IPS-15b (cell line): Measurements from ENCODE around the gene RFPL3.
"Not testable (repeated sequence)": the region's sequence is repeated elsewhere in the genome, so short reads cannot be mapped to it uniquely, and the experiment has no call there.

Source experiments
- H3K27me3 ChIP-seq: one replicate; pipeline ENCODE4 v1.6.1; 2013; ENCODE audit warnings: low read length; ENCODE audit not compliant: control insufficient read depth, insufficient read depth
- H3K36me3 ChIP-seq: one replicate; pipeline ENCODE4 v1.6.1; 2013; ENCODE audit warnings: low read length; ENCODE audit not compliant: control insufficient read depth, insufficient read depth
- H3K4me1 ChIP-seq: one replicate; pipeline ENCODE4 v1.6.1; 2013; ENCODE audit warnings: mild to moderate bottlenecking, low read length; ENCODE audit not compliant: control insufficient read depth, insufficient read depth
- H3K4me3 ChIP-seq: one replicate; pipeline ENCODE4 v1.5.1; 2013; ENCODE audit warnings: low read depth, low read length
- H3K9ac ChIP-seq: one replicate; pipeline ENCODE4 v1.6.1; 2013; ENCODE audit warnings: low read depth, mild to moderate bottlenecking, low read length
- H3K9me3 ChIP-seq: one replicate; pipeline ENCODE4 v1.6.1; 2013; ENCODE audit warnings: mild to moderate bottlenecking, low read length; ENCODE audit not compliant: control insufficient read depth, insufficient read depth

Gene RFPL3

GRCh38 chr22:32331918-32332725, 25.5 kb upstream of the RFPL3 start:
- Histone ChIP-seq H3K4me1 (peaks cover 9% of the 10 kb centered on the region), H3K27me3 (no peaks in the 10 kb centered on the region), H3K4me3 (no peak overlapping the region), H3K9ac (no peak overlapping the region), H3K36me3 (no peaks in the 10 kb centered on the region), H3K9me3 (no peaks in the 10 kb centered on the region)

DNA sequence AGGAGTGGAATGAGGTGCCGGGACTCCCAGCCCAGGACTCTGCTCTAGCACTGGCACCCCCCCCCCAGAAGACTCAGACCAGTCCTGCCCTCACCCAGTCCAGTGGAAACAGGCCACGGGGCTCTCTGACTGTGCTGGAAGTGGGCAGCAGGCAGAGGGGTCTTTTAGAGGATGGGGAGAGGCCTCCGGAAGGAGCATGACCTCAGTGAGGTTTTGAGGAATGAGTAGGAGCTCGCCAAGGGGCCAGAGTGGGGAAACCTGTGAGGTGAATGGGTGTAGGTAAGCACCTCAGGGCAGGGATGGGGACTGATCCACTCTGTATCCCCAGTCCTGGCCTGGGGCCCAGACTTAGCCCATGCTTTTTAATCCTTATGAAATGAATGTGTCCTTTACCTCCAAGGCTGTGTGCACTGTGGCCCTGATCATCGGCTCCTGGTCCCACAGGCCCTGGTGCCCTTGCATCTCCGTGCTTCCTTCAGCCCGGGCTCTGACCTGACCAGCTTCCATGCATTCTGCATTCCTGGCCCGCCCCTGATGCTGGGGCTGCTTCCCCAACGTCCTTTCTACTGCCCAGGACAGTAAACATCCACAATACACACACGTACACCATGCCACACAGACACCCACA, 24.4 kb upstream of the RFPL3 start:
- Histone ChIP-seq H3K4me3 (no peak overlapping the region), H3K27me3 (no peaks in the 10 kb centered on the region), H3K9ac (no peak overlapping the region), H3K9me3 (no peaks in the 10 kb centered on the region), H3K4me1 (peaks cover 9% of the 10 kb centered on the region), H3K36me3 (no peaks in the 10 kb centered on the region)

DNA sequence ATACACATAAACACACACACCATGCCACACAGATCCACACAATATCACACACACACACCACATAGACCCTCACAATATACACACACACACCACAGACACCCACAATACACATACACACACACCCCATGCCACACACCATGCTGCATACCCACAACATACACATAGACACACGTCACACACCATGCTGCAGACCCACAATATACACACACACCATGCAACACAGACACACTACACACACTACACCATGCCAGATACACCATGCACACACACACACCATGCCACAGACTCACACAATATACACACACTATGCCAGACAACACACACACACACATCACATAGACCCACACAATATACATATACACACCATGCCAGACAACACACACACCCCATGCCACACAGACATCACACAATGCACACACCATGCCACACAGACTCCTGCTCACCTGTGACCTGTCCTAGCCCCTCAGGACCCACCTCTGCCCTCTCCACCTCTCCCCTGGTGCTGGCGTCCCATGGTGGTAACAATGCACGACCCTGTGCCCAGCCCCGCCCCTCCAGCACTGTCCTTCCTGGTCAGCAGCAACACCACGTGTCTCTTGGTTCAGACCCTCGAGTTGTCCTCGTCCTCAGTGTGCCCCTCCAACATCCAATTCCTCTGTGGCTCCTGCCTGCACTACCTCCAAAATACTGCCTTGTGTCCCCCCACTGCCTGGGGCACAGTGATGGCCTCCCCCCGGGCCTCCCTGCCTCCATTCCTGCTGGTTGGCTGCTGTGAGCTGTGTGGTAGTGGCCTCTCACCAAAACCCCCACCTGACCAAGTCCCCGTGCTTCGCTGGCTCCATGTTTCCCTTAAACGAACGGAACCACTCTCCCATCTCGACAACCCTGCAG, 23.7 kb upstream of the RFPL3 start:
- Histone ChIP-seq H3K36me3 (no peaks in the 10 kb centered on the region), H3K4me1 (peaks cover 9% of the 10 kb centered on the region), H3K9me3 (no peaks in the 10 kb centered on the region), H3K9ac (no peak overlapping the region), H3K4me3 (no peak overlapping the region), H3K27me3 (no peaks in the 10 kb centered on the region)

GRCh38 chr22:32334660-32335365, 22.9 kb upstream of the RFPL3 start:
- Histone ChIP-seq H3K4me1 (peaks cover 9% of the 10 kb centered on the region), H3K27me3 (no peaks in the 10 kb centered on the region), H3K4me3 (no peak overlapping the region), H3K9me3 (no peaks in the 10 kb centered on the region), H3K9ac (no peak overlapping the region), H3K36me3 (no peaks in the 10 kb centered on the region)

GRCh38 chr22:32335471-32335870, 22.2 kb upstream of the RFPL3 start:
- H3K36me3 ChIP-seq: no peaks in the 10 kb centered on the region
- no peak overlapping the region for H3K9ac ChIP-seq
- H3K4me1 ChIP-seq: peaks cover 9% of the 10 kb centered on the region
- H3K9me3 ChIP-seq: no peaks in the 10 kb centered on the region
- H3K27me3 ChIP-seq: no peaks in the 10 kb centered on the region
- peak overlapping the region; percentile 4 for H3K4me3 ChIP-seq

DNA sequence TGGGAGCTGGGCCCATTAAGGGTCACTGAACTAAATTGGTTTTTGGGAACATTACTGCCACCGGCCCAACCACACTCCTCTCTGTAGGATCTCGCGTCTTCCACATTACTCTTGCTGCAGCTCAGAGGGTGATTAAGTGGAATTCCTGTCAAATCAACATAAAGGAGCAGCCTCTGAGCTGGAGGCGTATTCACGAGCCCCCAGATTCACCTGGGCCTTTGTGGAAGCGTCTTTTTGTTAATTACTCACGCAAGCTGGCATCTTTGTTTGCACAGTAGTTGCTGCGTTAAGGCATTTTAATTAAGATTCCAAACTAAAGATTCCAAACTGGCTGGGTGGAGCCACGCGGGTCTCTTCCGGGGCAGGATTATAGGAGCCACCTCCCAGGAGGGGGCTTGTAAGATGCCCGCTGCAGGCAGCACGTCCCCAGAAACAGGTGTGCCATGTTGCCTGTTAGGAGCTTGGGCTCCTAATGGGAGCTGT, 21.5 kb upstream of the RFPL3 start:
- Histone ChIP-seq H3K9ac (no peak overlapping the region), H3K4me3 (no peak overlapping the region), H3K36me3 (no peaks in the 10 kb centered on the region), H3K9me3 (no peaks in the 10 kb centered on the region), H3K27me3 (no peaks in the 10 kb centered on the region), H3K4me1 (peaks cover 9% of the 10 kb centered on the region)

DNA sequence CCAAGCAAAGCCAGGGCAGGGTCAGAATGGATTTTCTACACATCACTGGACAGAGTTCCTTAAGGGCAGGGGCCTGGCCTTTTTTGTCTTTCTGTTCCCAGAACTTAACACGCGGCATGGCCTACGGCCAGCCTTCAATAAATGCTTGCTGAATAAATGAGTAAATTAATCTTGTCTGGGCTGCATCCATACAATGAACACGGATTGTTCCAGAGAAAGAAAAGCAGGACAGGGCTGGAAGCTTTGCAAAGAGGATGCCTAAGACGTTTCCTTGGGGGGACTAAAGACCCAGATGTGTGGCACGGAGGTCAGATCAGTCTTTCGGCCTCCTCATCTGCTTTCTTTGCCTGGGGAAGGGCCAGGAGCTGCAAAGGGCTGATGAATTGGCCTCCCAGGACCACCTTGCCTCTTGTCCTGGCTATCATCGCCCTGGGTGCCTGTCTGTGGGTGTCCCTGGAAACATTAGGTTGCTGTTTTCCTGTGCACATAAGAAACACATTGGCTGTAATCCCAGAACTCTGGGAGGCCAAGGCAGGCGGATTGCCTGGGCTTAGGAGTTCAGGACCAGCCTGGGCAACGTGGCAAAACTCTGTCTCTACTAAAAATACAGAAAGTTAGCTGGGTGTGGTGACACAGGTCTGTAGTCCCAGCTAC, 20.8 kb upstream of the RFPL3 start:
- Histone ChIP-seq H3K4me1 (peaks cover 9% of the 10 kb centered on the region), H3K9me3 (no peaks in the 10 kb centered on the region), H3K27me3 (no peaks in the 10 kb centered on the region), H3K36me3 (no peaks in the 10 kb centered on the region), H3K4me3 (no peak overlapping the region), H3K9ac (no peak overlapping the region)

DNA sequence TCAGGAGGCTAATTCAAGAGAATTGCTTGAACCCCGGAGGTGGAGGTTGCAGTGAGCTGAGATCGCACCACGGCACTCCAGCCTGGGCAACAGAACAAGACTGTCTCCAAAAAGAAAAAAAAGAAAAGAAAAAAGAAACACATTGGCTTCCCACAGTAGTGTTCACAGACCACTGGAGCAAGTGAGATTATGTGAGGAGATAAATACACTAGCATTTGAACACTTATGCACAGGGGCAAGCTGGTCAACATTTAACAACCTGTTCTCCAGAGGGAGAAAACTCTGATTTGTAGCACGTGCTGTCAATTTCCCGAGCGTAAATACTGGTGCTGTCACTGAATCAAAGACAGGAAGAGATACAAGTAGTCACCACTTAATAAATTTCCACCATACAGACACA, 20.2 kb upstream of the RFPL3 start:
- H3K4me1 ChIP-seq: not testable (repeated sequence)

DNA sequence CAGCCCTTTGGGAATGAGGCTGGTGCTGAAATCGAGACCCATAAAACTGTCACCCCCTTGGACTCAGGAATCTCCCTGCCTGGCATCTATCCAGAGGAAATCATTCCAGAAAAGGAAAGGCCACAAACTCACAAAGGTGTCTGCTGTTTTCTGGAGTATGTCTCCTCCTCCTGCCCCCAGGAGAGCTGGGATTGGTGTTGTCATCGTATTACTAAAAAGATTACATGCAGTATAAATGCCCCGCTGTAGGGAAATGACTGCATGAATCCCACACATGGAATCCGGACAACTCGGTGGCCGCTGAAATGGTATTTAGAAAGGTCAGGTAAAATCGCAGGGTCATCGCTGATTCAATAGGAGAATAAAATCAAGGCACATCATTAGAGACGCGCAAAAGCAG, 18.9 kb upstream of the RFPL3 start:
- Histone ChIP-seq H3K36me3 (no peaks in the 10 kb centered on the region), H3K27me3 (no peaks in the 10 kb centered on the region), H3K9me3 (no peaks in the 10 kb centered on the region), H3K9ac (no peak overlapping the region), H3K4me1 (peaks cover 9% of the 10 kb centered on the region), H3K4me3 (no peak overlapping the region)

More for the DNA sequence above, 20.2 kb upstream of the RFPL3 start:
- H3K36me3 ChIP-seq, H3K4me3 ChIP-seq, H3K9ac ChIP-seq, H3K27me3 ChIP-seq, H3K9me3 ChIP-seq: not testable (repeated sequence)

- Histone ChIP-seq H3K9me3 (no peaks in the 10 kb centered on the region), H3K9ac (no peak overlapping the region), H3K27me3 (no peaks in the 10 kb centered on the region), H3K36me3 (no peaks in the 10 kb centered on the region), H3K4me3 (no peak overlapping the region), H3K4me1 (peaks cover 9% of the 10 kb centered on the region)
These were observed 18.3 kb upstream of the RFPL3 start for GRCh38 chr22:32339190-32340012.
